Small intestine (tissue), 7 donors: ENCODE measurements around the gene ZNF619. TPM values are rescaled to one million over a fixed set of nuclear protein-coding genes. Genes with fewer than 3 reads are reported as not detected.

Experiments used
- DNase-seq, 2 donors: peaks; one replicate each; pipeline versions ENCODE4 v3.0.0 to v3.0.0-alpha.2; 2013
- FAIRE-seq: peaks from 2 replicates; lab custom pipeline; 2012; peaks lifted over from hg19 to GRCh38; lab: Jason Lieb, UNC
- H3K27ac ChIP-seq, 3 donors: one replicate each; pipeline ENCODE4 v1.5.1; 2013; ENCODE audit warnings: low read length in 2 of 3, mild to moderate bottlenecking in 2 of 3, control low read depth in 1 of 3, inconsistent platforms in 1 of 3, low read depth in 1 of 3, moderate library complexity in 1 of 3
- H3K27me3 ChIP-seq, 3 donors: one replicate each; pipeline ENCODE4 v1.6.1; 2013; ENCODE audit warnings: low read length in 3 of 3, inconsistent platforms in 1 of 3; ENCODE audit not compliant: control insufficient read depth in 3 of 3, insufficient read depth in 3 of 3
- H3K36me3 ChIP-seq, 3 donors: one replicate each; pipeline ENCODE4 v1.6.1; 2013; ENCODE audit warnings: low read length in 3 of 3, inconsistent platforms in 1 of 3, low read depth in 1 of 3, mild to moderate bottlenecking in 1 of 3, moderate library complexity in 1 of 3; ENCODE audit not compliant: control insufficient read depth in 3 of 3, insufficient read depth in 2 of 3
- H3K4me1 ChIP-seq, 3 donors: one replicate each; pipeline ENCODE4 v1.6.1; 2013; ENCODE audit warnings: low read length in 2 of 3, inconsistent platforms in 1 of 3, low read depth in 1 of 3, mild to moderate bottlenecking in 1 of 3, moderate library complexity in 1 of 3; ENCODE audit not compliant: control insufficient read depth in 3 of 3, insufficient read depth in 2 of 3
- H3K4me3 ChIP-seq, 3 donors: one replicate each; pipeline ENCODE4 v1.5.1; 2013; ENCODE audit warnings: low read length in 3 of 3, control low read depth in 1 of 3, inconsistent platforms in 1 of 3, low read depth in 1 of 3, mild to moderate bottlenecking in 1 of 3, moderate library complexity in 1 of 3
- H3K9me3 ChIP-seq, 2 donors: one replicate each; pipeline ENCODE4 v1.6.1; 2013; ENCODE audit warnings: low read depth in 1 of 2, low read length in 1 of 2; ENCODE audit not compliant: control insufficient read depth in 2 of 2, insufficient read depth in 1 of 2
- WGBS, 3 donors: extraction: QIAGEN DNeasy Blood & Tissue Kit; methylation state at CpG; one replicate each; pipeline ENCODE4 v1.1.7; 2013; 5-methylcytosine and 5-hydroxymethylcytosine counted together
- polyA plus RNA-seq, 4 donors: library from polyadenylated mRNA; stranded (reverse) in 3 of 4; unstranded in 1 of 4; fragments of 200-250 nt in 3 of 4; fragments of 120-200 nt in 1 of 4; gene quantifications; one replicate each; pipeline versions ENCODE4 v1.2.1 to v1.2.3, GENCODE V29; 2013
- donor health status: healthy with polysubstance abuse.
- donor health status: control.
- donor health status: control.
- donor health status: Bipolar disorder and iron deficiency.
- donor health status: healthy.

Gene ZNF619
- polyA plus RNA-seq, 4 donors = 0.81 to 5.9 (median 1.5) TPM

DNA sequence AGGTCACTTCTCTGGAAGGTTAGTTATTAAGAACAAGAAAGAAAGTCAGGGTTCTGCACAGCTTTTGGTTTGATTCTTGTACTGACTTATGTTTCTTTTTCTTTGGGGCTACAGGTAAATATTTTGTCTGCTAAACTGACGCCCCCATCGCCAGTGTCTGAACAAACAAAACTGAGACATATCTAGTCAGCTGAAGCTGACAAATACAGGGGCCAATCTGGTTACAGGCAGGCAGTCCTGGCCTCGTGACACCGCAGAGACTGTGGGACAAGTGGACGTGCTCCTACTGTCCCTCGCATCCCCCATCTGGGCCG is 24.4 kb upstream of the ZNF619 start:
- no peaks in the 10 kb centered on the region for H3K9me3 ChIP-seq
- H3K4me1 ChIP-seq = peaks cover 3 to 5% (median 3%) of the 10 kb centered on the region in 3 donors
- DNase-seq (no peak), FAIRE-seq (no peak)
- no peaks in the 10 kb centered on the region for H3K36me3 ChIP-seq
- peak overlapping the region; percentile 37 to 71 (median 52) for H3K4me3 ChIP-seq
- WGBS, 3 donors = 0 to 4% (median 2%) methylated on average over 7 of the region's 7 CpGs
- peak overlapping the region; percentile 93 to 97 (median 96) for H3K27ac ChIP-seq
- no peaks in the 10 kb centered on the region for H3K27me3 ChIP-seq

GRCh38 chr3:40452876-40453730 is 23.8 kb upstream of the ZNF619 start:
- peaks cover 3 to 5% (median 3%) of the 10 kb centered on the region in 3 donors for H3K4me1 ChIP-seq
- 0% methylated on average over 41 of the region's 41 CpGs for whole genome bisulfite sequencing, 3 donors
- DNase-seq = peak; percentile 98 to 100
- peak overlapping the region; percentile 37 to 71 (median 60) for H3K4me3 ChIP-seq
- H3K9me3 ChIP-seq = no peaks in the 10 kb centered on the region
- H3K36me3 ChIP-seq = no peaks in the 10 kb centered on the region
- FAIRE-seq = peak; percentile 84
- no peaks in the 10 kb centered on the region for H3K27me3 ChIP-seq
- peak overlapping the region; percentile 93 to 97 (median 96) for H3K27ac ChIP-seq

- Histone ChIP-seq H3K27me3 (no peaks in the 10 kb centered on the region), H3K27ac (peak overlapping the region in 1 of 3 donors; percentile 83), H3K9me3 (no peaks in the 10 kb centered on the region), H3K36me3 (peaks cover 0 to 6% (median 0%) of the 10 kb centered on the region in 3 donors), H3K4me3 (peak overlapping the region in 1 of 3 donors; percentile 60), H3K4me1 (peaks cover 3 to 11% (median 9%) of the 10 kb centered on the region in 3 donors)
- WGBS, 3 donors = 32 to 36% (median 33%) methylated on average over 6 of the region's 6 CpGs
- DNase-seq (no peak), FAIRE-seq (no peak)
Measured at GRCh38 chr3:40453933-40454332, 23.0 kb upstream of the ZNF619 start.

- H3K9me3 ChIP-seq = no peaks in the 10 kb centered on the region
- H3K4me3 ChIP-seq = no peak overlapping the region
- H3K4me1 ChIP-seq = peaks cover 3 to 12% (median 9%) of the 10 kb centered on the region in 3 donors
- H3K27ac ChIP-seq = no peak overlapping the region
- H3K36me3 ChIP-seq = peaks cover 0 to 13% (median 0%) of the 10 kb centered on the region in 3 donors
- WGBS, 3 donors = 91 to 93% (median 91%) methylated on average over 4 of the region's 4 CpGs
- no peaks in the 10 kb centered on the region for H3K27me3 ChIP-seq
- DNase-seq (no peak), FAIRE-seq (no peak)
Measured at GRCh38 chr3:40455328-40455727, 21.6 kb upstream of the ZNF619 start.

DNA sequence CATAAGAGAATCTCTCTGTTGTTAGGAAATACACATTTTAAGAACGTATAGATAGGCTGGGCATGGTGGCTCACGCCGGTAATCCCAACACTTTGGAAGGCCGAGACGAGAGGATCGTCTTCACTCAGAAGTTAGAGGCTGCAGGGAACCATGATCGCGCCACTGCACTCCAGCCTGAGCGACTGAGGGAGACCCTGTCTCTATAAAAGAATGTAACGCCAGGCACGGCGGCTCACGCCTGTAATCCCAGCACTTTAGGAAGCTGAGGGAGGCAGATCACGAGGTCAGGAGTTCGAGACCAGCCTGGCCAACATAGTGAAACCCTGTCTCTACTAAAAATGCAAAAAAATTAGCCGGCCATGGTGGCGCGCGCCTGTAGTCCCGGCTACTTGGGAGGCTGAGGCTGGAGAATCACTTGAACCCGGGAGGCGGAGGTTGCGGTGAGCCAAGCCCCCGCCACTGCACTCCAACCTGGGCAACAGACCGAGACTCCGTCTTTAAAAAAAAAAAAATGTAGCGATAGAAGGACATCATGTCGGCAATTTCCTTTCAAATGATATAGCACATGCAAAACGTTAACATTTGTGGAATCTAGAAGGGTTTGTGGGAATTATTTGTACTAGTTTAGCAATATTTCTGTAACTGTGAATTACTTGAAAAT is 20.5 kb upstream of the ZNF619 start:
- DNase-seq = no peak
- peak overlapping the region in 2 of 3 donors; percentile 85 to 95 for H3K27ac ChIP-seq
- no peaks in the 10 kb centered on the region for H3K9me3 ChIP-seq
- peaks cover 3 to 12% (median 9%) of the 10 kb centered on the region in 3 donors for H3K4me1 ChIP-seq
- H3K4me3 ChIP-seq = peak overlapping the region; percentile 40 to 98 (median 91)
- peaks cover 0 to 22% (median 2%) of the 10 kb centered on the region in 3 donors for H3K36me3 ChIP-seq
- no peaks in the 10 kb centered on the region for H3K27me3 ChIP-seq
- WGBS, 3 donors = 48 to 57% (median 54%) methylated on average over 29 of the region's 29 CpGs
- no peak for FAIRE-seq

- FAIRE-seq (no peak), DNase-seq (peak; percentile 97 to 99)
- Histone ChIP-seq H3K27me3 (no peaks in the 10 kb centered on the region), H3K27ac (peak within 1 kb of the TSS; percentile 71 to 95 (median 85)), H3K9me3 (no peaks in the 10 kb centered on the region), H3K4me1 (peaks cover 3 to 12% (median 6%) of the 10 kb centered on the region in 3 donors), H3K4me3 (peak within 1 kb of the TSS; percentile 77 to 98 (median 91)), H3K36me3 (peaks cover 1 to 27% (median 2%) of the 10 kb centered on the region in 3 donors)
- WGBS, 3 donors = 0% methylated on average over 66 to 79 of the region's 79 CpGs
Measured at GRCh38 chr3:40456940-40457823, 19.7 kb upstream of the ZNF619 start, which contains the start of gene RPL14. RPL14 (plus strand) TSS chr3:40457339; CDS start chr3:40457472, 133 bp downstream.

- FAIRE-seq (no peak), DNase-seq (no peak)
- Histone ChIP-seq H3K27me3 (no peaks in the 10 kb centered on the region), H3K4me3 (peak overlapping the region in 1 of 3 donors; percentile 98), H3K4me1 (peaks cover 3 to 12% (median 3%) of the 10 kb centered on the region in 3 donors), H3K9me3 (no peaks in the 10 kb centered on the region), H3K36me3 (peaks cover 2 to 38% (median 9%) of the 10 kb centered on the region in 3 donors), H3K27ac (no peak overlapping the region)
- 66 to 73% (median 72%) methylated on average over 4 of the region's 4 CpGs for WGBS, 3 donors
Measured at GRCh38 chr3:40458473-40458872, 18.4 kb upstream of the ZNF619 start.
